ENCODE measurements around the gene TMEM200C.

DNA sequence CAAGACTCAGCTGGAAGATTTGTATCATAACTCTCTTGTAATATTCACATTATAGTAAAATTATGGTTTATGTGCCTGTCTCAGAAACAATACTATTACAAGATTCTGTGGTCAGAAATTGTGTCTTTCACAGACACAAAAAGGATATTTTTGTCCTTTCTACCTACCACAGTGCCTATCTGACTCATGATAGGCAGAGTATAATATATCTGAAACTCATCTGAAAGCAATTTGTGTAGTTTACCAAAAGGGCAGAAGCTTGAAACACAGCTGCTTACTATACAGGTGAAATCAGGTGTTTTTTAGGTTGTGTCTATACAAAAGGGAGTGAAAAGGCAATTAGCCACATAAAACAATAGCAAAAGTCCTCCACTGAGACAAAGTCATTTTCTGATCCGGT is 10.9 kb downstream of the TMEM200C start:
- TF ChIP-seq, protein P1, sequence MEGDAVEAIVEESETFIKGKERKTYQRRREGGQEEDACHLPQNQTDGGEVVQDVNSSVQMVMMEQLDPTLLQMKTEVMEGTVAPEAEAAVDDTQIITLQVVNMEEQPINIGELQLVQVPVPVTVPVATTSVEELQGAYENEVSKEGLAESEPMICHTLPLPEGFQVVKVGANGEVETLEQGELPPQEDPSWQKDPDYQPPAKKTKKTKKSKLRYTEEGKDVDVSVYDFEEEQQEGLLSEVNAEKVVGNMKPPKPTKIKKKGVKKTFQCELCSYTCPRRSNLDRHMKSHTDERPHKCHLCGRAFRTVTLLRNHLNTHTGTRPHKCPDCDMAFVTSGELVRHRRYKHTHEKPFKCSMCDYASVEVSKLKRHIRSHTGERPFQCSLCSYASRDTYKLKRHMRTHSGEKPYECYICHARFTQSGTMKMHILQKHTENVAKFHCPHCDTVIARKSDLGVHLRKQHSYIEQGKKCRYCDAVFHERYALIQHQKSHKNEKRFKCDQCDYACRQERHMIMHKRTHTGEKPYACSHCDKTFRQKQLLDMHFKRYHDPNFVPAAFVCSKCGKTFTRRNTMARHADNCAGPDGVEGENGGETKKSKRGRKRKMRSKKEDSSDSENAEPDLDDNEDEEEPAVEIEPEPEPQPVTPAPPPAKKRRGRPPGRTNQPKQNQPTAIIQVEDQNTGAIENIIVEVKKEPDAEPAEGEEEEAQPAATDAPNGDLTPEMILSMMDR (IDR thresholded peaks at IDR 0.05; ENCODE audit: insufficient read depth, low read length), result no peak
- TF ChIP-seq REST (IDR thresholded peaks at IDR 0.05; ENCODE audit: insufficient replicate concordance, low read depth), result no peak

Measured in HL-60 (cell line).